ENCODE data around the gene CDC25C. TPM values are rescaled to one million over a fixed set of nuclear protein-coding genes. Genes with fewer than 3 reads are reported as not detected.

Gene CDC25C
- total RNA-seq, 3 donors from 2014 or later, result 0.64 TPM; not detected in 2

- intact Hi-C loops (cut with DNase I; ENCODE audit: low total_unique reads), result no loop called here
These were observed 56.2 kb downstream of the CDC25C start for GRCh38 chr5:138275379-138275782.

GRCh38 chr5:138274189-138274853, 57.3 kb downstream of the CDC25C start, which contains the start of gene GFRA3:
GFRA3 (minus strand) TSS chr5:138274621; CDS start chr5:138274424, 197 bp downstream.
- H3K4me1 ChIP-seq, result no peaks in the 10 kb centered on the region
- intact Hi-C loops (cut with DNase I; ENCODE audit: low total_unique reads), result no loop called here
- DNase-seq (ENCODE audit: low spot score in 2 of 2), result no peak
- TF ChIP-seq POLR2A (IDR thresholded peaks at IDR 0.05), result no peak
- TF ChIP-seq POLR2AphosphoS5 (IDR thresholded peaks at IDR 0.05), result no peak
- no peak for TF ChIP-seq CTCF (IDR thresholded peaks at IDR 0.05)
- no peak within 1 kb of the TSS for H3K27ac ChIP-seq
- no peaks in the 10 kb centered on the region for H3K9me3 ChIP-seq
- no peaks in the 10 kb centered on the region for H3K36me3 ChIP-seq
- H3K4me3 ChIP-seq, result peak within 1 kb of the TSS; percentile 23 to 70 (median 49)
- H3K27me3 ChIP-seq, result peaks cover 0 to 5% of the 10 kb centered on the region in 2 donors

More at GRCh38 chr5:138275379-138275782, 56.2 kb downstream of the CDC25C start:
- TF ChIP-seq POLR2AphosphoS5 (IDR thresholded peaks at IDR 0.05) (no peak), POLR2A (IDR thresholded peaks at IDR 0.05) (no peak), CTCF (IDR thresholded peaks at IDR 0.05) (no peak)
- Histone ChIP-seq H3K4me1 (no peaks in the 10 kb centered on the region), H3K9me3 (no peaks in the 10 kb centered on the region), H3K4me3 (no peak overlapping the region), H3K27ac (no peak overlapping the region), H3K36me3 (no peaks in the 10 kb centered on the region), H3K27me3 (peaks cover 0 to 5% of the 10 kb centered on the region in 2 donors)
- DNase-seq (ENCODE audit: low spot score in 2 of 2), result no peak

- no peak overlapping the region for H3K27ac ChIP-seq
- peak overlapping the region; percentile 23 to 70 (median 49) for H3K4me3 ChIP-seq
- peaks cover 0 to 5% of the 10 kb centered on the region in 2 donors for H3K27me3 ChIP-seq
- DNase-seq (ENCODE audit: low spot score in 2 of 2), result no peak
- TF ChIP-seq POLR2A (IDR thresholded peaks at IDR 0.05) (no peak), POLR2AphosphoS5 (IDR thresholded peaks at IDR 0.05) (no peak), CTCF (IDR thresholded peaks at IDR 0.05) (no peak)
- no peaks in the 10 kb centered on the region for H3K36me3 ChIP-seq
- intact Hi-C loops (cut with DNase I; ENCODE audit: low total_unique reads), result no loop called here
- H3K9me3 ChIP-seq, result no peaks in the 10 kb centered on the region
- H3K4me1 ChIP-seq, result no peaks in the 10 kb centered on the region
These were observed 57.8 kb downstream of the CDC25C start for GRCh38 chr5:138273834-138274188.

DNA sequence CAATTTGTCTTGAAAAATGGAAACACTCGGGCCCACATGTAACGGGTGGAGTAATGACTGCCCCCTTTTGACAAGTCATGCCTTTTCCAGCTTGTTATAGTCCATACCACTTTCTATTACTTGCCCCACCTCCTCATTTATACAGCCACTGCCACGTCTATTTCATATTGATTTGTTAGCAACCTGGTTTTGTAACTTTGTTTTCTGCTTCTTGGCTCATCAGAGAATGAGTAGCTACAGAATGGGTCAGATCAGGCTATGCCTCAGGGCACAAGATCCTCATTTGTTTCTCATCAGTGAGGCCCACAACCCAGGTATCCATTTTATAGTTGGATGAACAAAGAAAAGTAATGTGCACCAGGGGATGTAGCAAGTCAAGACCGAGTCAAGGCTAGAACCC, 58.9 kb downstream of the CDC25C start:
- Histone ChIP-seq H3K36me3 (no peaks in the 10 kb centered on the region), H3K4me3 (no peak overlapping the region), H3K4me1 (no peaks in the 10 kb centered on the region), H3K27ac (no peak overlapping the region), H3K9me3 (no peaks in the 10 kb centered on the region), H3K27me3 (peaks cover 0 to 5% of the 10 kb centered on the region in 2 donors)
- TF ChIP-seq POLR2A (IDR thresholded peaks at IDR 0.05), result no peak
- no peak for TF ChIP-seq POLR2AphosphoS5 (IDR thresholded peaks at IDR 0.05)
- TF ChIP-seq CTCF (IDR thresholded peaks at IDR 0.05), result no peak
- DNase-seq (ENCODE audit: low spot score in 2 of 2), result no peak
- intact Hi-C loops (cut with DNase I; ENCODE audit: low total_unique reads), result no loop called here

DNA sequence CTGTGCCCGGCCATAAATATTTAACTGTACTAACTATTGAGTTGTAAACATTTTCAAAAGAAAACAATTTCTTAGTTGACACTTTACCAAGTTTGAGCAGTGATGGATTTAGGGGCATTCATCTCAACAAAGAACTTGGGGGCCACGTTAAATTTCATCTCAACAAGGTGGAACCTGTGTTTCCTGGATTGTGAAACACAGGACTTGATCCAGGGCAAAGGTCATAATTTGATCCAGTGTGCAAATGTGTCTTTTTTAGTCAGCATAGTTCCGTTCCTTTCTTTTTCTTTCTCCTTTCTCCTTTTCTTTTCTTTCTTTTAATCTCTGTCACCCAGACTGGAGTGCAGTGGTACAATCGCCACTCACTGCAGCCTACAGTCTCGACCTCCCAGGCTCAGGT, 60.3 kb downstream of the CDC25C start:
- Histone ChIP-seq H3K9me3 (no peaks in the 10 kb centered on the region), H3K27ac (no peak overlapping the region), H3K27me3 (peaks cover 0 to 5% of the 10 kb centered on the region in 2 donors), H3K36me3 (no peaks in the 10 kb centered on the region), H3K4me3 (no peak overlapping the region), H3K4me1 (no peaks in the 10 kb centered on the region)
- TF ChIP-seq POLR2AphosphoS5 (IDR thresholded peaks at IDR 0.05) (no peak), POLR2A (IDR thresholded peaks at IDR 0.05) (no peak), CTCF (IDR thresholded peaks at IDR 0.05) (no peak)
- intact Hi-C loops (cut with DNase I; ENCODE audit: low total_unique reads), result no loop called here
- no peak for DNase-seq (ENCODE audit: low spot score in 2 of 2)
